GM12875 (cell line): Measurements from ENCODE around the gene AGMO.

Source experiments
- H3K4me3 ChIP-seq: one replicate; pipeline ENCODE4 v1.5.1; 2011; ENCODE audit warnings: low read depth, low read length, control low read depth
- CTCF ChIP-seq: IDR thresholded peaks from 2 replicates; pipeline ENCODE4 v1.5.1; 2011; ENCODE audit warnings: low read depth, mild to moderate bottlenecking, control low read depth, inconsistent platforms, low read length, moderate library complexity, borderline replicate concordance; ENCODE audit not compliant: insufficient read depth

Gene AGMO

GRCh38 chr7:15561835-15562234 is at the start of gene AGMO:
AGMO (minus strand) TSS chr7:15562015.
- TF ChIP-seq CTCF: no peak
- no peak within 1 kb of the TSS for H3K4me3 ChIP-seq

GRCh38 chr7:15610503-15610902 is 48.7 kb upstream of the AGMO start:
- H3K4me3 ChIP-seq: no peak overlapping the region
- no peak for TF ChIP-seq CTCF

- no peak overlapping the region for H3K4me3 ChIP-seq
- no peak for TF ChIP-seq CTCF
These were observed 47.5 kb upstream of the AGMO start for GRCh38 chr7:15609287-15609686.

GRCh38 chr7:15607529-15608210 is 45.9 kb upstream of the AGMO start:
- no peak overlapping the region for H3K4me3 ChIP-seq
- TF ChIP-seq CTCF: no peak

- no peak for TF ChIP-seq CTCF
- H3K4me3 ChIP-seq: no peak overlapping the region
These were observed 44.7 kb upstream of the AGMO start for GRCh38 chr7:15606561-15606960.

- H3K4me3 ChIP-seq: no peak overlapping the region
- TF ChIP-seq CTCF: no peak
These were observed 42.4 kb upstream of the AGMO start for GRCh38 chr7:15604166-15604565.

GRCh38 chr7:15603124-15603523 is 41.3 kb upstream of the AGMO start:
- no peak overlapping the region for H3K4me3 ChIP-seq
- no peak for TF ChIP-seq CTCF
